ENCODE results near the gene SCN4A.

The SCN4A gene

DNA sequence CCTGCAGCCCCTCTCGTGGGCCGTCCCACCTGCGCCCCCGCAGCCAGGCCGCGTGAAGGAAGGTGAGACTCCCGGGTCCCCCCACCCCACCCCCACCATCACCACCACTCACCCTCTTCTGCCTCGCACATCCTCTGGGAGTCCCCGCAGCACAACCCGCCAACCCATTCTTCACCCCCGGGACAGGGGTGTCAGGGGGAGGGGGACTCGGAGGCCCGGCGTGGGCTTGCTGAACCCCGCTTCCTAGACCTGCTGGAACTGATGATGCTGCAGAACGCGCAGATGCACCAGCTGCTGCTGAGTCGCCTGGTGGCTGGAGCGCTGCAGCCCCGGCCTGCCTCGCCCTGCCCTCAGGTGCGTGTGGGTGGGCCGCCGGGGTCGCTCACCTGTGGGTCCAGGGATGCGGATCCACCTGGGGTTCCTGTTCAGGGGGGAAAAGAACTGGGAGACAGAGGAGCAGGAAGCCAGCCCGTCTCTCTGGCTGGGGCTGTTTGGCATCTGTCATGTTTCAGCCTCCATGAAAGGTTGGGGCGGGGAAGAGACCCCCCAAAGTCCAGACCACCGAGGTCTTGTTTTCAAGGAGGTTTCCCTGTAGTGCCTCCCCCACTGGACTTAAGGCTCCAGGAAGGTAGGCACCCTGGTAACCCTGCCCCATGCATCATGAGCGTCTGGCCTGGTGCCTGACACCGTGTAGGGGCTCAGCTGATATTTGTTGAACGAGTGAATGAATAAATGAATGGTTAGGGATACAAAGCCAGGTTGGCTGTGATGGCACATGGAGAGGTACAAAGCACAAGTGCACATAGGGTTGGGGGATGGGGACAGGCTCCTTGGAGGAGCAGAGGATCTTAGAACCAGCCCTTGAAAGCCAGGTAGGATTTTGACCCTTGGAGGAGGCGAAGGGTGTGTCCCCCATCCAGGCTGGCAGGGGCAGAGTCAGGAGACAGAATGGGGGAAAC is 26.3 kb upstream of the SCN4A start:
- no peak for TF ChIP-seq SIN3A (IDR thresholded peaks at IDR 0.05; ENCODE audit: borderline replicate concordance, insufficient read depth, low read length)
- TF ChIP-seq REST (IDR thresholded peaks at IDR 0.05; ENCODE audit: insufficient read depth in 1 of 2, low read depth in 2 of 2, low read length in 2 of 2): no peak
- no peak for TF ChIP-seq POLR2AphosphoS5 (IDR thresholded peaks at IDR 0.05; ENCODE audit: low read depth, low read length)
- TF ChIP-seq FOXP2 (optimal IDR thresholded peaks at IDR 0.05; ENCODE audit: borderline replicate concordance, extremely low read depth, extremely low read length, insufficient read depth): no peak
- TF ChIP-seq TAF1 (IDR thresholded peaks at IDR 0.05; ENCODE audit: borderline replicate concordance, insufficient read depth, low read length): no peak

DNA sequence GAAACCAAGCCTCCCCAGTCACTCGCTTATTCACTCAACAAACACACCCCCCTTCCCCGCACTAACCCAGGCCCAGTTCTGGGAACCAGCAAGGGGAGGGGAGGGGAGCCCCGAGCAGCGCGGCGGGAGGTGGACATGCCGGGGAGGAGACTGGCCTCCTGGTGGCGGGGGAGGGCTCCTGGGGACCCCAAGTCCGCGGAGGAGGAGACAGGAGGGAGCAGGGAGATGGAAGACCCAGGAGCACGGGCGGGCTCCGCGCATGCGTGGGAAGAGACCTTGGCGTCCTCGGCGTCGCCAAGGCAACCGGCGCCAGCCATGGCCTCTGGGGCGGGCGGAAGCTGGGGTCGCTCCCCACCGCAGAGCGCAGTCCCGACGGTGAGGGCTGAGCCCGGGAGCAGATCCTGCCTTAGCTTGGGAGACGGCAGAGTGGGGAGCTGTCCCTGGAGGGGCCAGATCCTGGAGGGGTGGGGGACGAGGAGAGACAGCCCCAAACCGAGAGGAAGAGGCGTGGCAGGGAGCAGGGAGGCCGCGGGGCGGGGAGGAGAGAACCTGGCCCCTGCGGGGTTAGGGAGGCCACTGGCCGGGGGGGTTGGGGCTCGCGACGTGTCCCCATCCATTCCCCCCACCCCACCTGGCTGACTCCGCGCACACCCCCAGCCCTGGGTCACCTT is 25.5 kb upstream of the SCN4A start, which contains the start of gene PRR29:
Gene PRR29, plus strand, starts transcription at position 302 of the 671 bp plus-strand sequence. Its CDS starts 14 bp downstream, at position 316.
- TF ChIP-seq SIN3A (IDR thresholded peaks at IDR 0.05; ENCODE audit: borderline replicate concordance, insufficient read depth, low read length): no peak
- TF ChIP-seq REST (IDR thresholded peaks at IDR 0.05; ENCODE audit: insufficient read depth in 1 of 2, low read depth in 2 of 2, low read length in 2 of 2): no peak
- TF ChIP-seq FOXP2 (optimal IDR thresholded peaks at IDR 0.05; ENCODE audit: borderline replicate concordance, extremely low read depth, extremely low read length, insufficient read depth): no peak
- TF ChIP-seq TAF1 (IDR thresholded peaks at IDR 0.05; ENCODE audit: borderline replicate concordance, insufficient read depth, low read length): no peak
- TF ChIP-seq POLR2AphosphoS5 (IDR thresholded peaks at IDR 0.05; ENCODE audit: low read depth, low read length): no peak

GRCh38 chr17:63997341-63998048 is 24.8 kb upstream of the SCN4A start:
- no peak for TF ChIP-seq SIN3A (IDR thresholded peaks at IDR 0.05; ENCODE audit: borderline replicate concordance, insufficient read depth, low read length)
- no peak for TF ChIP-seq FOXP2 (optimal IDR thresholded peaks at IDR 0.05; ENCODE audit: borderline replicate concordance, extremely low read depth, extremely low read length, insufficient read depth)
- no peak for TF ChIP-seq POLR2AphosphoS5 (IDR thresholded peaks at IDR 0.05; ENCODE audit: low read depth, low read length)
- TF ChIP-seq TAF1 (IDR thresholded peaks at IDR 0.05; ENCODE audit: borderline replicate concordance, insufficient read depth, low read length): no peak
- no peak for TF ChIP-seq REST (IDR thresholded peaks at IDR 0.05; ENCODE audit: insufficient read depth in 1 of 2, low read depth in 2 of 2, low read length in 2 of 2)

- TF ChIP-seq SIN3A (IDR thresholded peaks at IDR 0.05; ENCODE audit: borderline replicate concordance, insufficient read depth, low read length) (no peak), POLR2AphosphoS5 (IDR thresholded peaks at IDR 0.05; ENCODE audit: low read depth, low read length) (no peak), REST (IDR thresholded peaks at IDR 0.05; ENCODE audit: insufficient read depth in 1 of 2, low read depth in 2 of 2, low read length in 2 of 2) (no peak), TAF1 (IDR thresholded peaks at IDR 0.05; ENCODE audit: borderline replicate concordance, insufficient read depth, low read length) (no peak), FOXP2 (optimal IDR thresholded peaks at IDR 0.05; ENCODE audit: borderline replicate concordance, extremely low read depth, extremely low read length, insufficient read depth) (no peak)
Measured at GRCh38 chr17:63996430-63997182, 23.9 kb upstream of the SCN4A start.

Measured in PFSK-1 (cell line).